GM21529 (cell line): ENCODE measurements around the gene FAM163A.
A peak's percentile ranks its signal among the peaks of the same experiment; 100 is the strongest.
"Not testable (repeated sequence)": the region's sequence is repeated elsewhere in the genome, so short reads cannot be mapped to it uniquely, and the experiment has no call there.

ENCODE experiments used
- ATAC-seq: cut with Tn5 transposase; IDR thresholded peaks from one replicate; pipeline ENCODE4 v1.9.1; 2021; ENCODE audit not compliant: unreplicated experiment

Gene FAM163A

DNA sequence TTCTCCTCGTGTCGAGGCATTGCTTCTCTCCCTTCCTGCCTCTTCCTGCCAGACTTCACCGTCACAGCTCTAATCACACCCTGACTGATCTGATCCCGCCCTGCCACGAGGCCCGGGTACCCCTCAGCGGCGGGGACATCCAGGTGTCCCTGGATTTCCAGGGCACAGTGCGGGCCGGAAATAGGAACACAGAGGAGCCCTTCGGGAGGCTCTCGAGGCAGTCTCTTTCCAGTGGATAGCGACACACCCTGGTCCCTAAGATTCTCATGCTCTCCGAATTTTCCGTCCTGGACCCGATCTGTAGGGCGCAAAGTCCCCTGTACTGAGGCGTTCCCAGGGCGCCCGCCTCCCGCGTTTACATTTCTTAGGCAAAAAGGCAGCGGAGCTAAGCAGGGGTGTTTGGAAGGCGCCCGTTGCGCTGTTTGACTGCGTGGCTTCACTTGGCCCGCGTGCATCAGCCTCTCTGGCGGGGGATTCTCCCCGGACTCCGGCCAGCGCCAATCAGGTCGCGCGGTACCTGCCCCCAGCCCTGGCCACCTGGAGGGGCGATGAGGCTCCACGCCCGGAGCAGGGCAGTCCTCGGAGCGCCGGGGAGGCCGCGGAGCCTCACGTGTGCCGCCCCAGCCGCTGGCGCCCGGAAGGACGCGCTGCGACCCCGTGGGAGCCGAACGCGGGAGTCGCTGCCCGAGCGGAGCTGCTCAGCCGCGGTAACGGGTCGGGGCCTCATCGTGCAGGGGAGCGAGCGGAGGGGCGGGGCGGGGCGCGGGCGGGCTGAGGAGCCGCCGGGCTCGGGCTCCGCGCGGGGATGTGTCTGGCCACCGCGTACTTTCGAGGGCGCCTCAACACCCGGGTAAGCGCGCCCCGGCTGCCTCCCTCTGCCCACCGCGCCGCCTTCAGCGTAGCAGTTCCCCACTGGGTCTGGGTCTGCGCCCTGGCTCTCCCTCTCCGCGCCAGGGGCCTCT, at the start of gene FAM163A:
Gene FAM163A (plus strand): TSS at position 575 of the 962 bp plus-strand sequence. CDS start 69,807 bp downstream, outside the sequence.
- ATAC-seq: no peak

DNA sequence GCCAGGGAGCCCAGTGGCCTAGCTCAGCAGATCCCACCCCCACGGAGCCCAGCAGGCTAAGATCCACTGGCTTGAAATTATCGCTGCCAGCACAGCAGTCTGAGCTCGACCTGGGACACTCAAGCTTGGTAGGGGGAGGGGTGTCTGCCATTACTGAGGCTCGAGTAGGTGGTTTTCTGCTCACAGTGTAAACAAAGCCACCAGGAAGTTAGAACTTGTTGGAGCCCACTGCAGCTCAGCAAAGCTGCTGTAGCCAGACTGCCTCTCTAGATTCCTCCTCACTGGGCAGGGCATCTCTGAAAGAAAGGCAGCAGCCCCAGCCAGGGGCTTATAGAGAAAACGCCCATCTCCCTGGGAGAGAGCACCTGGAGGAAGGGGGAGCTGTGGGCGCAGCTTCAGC, 48.6 kb upstream of the FAM163A start:
- not testable (repeated sequence) for ATAC-seq

DNA sequence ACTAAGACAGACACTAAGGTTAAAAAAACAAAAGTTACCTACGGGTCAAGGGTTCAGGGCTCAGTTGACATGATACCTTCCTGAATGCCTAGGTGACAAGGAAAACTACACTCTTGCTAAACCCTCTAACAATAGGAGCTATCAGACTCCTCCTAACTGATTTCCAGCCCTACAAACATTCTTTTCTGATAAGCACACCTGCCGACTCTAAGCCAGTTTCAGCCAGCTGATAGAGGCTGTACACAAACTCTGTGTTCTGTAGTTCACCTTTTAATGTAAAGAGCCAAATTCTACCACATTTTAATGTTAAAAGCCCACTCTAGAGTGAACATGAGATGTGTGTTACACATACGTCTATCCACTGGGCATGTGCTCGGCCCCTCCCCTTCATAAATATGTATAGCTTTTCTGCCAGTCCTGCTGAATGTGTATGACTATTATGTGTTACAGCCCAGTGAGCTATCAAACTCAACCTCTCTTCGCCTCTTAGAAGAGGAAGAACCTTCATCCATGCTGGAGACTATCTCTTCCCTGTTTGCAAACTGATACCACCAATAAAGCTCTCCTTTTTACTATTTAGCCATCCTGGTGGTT, 40.0 kb upstream of the FAM163A start:
- ATAC-seq: no peak

DNA sequence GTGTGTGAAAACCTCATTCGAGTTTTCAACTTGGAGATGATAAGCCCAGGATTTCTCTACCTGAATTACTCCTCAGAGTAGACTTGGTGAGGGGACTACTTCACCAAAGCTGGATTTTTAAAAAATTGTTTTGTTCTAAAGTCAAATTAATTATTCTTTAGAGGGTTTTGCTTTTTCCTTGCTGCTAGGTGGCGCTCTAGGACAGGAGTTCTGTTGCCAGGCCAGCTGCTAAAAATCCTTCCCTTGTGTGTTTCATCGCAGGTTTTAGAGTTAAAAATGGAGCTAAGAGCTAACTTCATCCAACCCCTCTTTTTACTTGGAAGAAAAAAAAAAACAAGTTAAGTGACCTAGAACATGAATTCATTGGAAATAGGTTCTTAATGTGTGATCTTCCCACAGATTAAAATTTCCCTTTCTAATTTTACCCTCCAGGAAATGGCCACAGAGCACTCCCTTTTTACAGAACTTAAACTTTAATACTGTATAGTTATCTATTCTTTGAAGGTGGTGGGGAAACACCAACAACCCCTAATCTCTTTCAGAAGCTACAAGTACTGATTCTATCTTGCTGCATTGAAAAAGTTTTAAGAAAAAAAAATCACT, 36.7 kb upstream of the FAM163A start:
- no peak for ATAC-seq

DNA sequence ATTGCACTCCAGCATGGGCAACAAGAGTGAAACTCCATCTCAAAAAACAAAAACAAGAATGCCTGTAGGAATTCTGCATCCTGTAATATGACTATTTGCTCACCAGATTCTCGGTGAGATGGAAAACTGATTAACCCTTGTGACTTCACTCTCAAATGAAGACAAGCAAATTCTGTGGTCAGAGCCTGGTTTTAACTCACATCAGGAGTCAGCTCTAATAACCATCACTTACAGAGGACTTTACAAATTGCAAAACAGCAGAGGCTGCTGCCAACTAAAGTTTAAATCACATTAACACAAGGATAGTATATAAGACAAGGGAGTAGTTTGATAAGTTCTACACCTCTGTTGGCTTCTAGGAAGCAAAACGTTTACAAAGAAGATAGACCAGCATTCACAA, 35.7 kb upstream of the FAM163A start:
- ATAC-seq: no peak

DNA sequence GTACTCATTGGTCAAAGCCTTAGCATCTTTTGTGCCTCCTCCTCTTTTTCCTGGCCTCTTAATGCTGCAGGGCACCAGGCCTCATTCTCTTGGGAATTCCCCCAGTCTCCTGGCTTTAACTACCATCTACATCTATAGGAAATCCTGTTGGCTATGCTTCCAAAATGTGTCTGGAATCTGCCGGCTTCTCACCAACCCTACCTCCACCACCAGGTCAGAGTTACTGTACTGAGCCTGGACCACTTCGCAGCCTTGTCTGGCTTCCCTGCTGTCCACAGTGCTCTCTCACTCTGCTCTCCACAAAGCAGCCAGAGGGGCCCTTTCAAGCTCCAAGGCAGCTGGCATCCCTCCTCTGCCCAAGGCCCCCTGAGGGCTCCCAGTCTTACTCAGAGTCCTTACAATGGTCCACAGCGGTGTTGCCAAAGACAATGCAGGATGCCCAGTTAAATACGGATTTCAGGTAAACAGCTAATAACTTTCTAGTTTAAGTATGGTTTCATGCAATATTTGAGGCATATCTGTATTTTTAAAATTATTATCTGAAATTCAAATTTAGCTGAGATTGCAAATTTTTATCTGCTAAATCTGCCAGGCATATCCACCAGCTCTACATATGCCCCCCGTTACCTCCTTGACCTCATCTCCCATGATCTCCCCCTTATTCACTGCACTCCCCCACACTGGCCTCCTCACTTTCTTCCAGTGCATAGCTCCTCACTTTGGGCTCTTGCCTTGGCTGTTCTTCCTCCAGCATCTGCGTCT, 34.5 kb upstream of the FAM163A start:
- ATAC-seq: no peak

DNA sequence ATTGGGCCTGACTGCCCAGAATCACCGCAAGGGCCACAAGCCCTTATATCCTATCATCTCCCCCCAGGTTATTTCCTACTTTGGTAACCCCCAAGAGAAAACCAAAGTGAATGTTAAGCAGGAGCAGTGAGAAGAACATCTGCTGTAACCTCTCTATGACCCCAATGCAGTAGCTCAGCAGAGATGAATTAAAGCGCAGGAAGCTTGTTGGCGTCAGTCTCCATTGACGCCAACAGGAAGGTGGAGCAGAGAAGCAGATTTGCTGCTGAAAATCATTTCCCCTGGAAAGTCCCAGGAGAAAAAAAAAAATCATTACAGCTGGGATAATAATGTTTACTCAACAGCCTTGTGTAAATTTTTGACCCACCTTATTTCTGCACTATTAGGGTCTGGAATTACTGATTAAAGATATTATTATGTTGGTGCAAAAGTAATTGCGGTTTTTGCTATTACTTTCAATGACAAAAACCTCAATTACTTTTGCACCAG, 33.2 kb upstream of the FAM163A start:
- peak; percentile 84 for ATAC-seq

DNA sequence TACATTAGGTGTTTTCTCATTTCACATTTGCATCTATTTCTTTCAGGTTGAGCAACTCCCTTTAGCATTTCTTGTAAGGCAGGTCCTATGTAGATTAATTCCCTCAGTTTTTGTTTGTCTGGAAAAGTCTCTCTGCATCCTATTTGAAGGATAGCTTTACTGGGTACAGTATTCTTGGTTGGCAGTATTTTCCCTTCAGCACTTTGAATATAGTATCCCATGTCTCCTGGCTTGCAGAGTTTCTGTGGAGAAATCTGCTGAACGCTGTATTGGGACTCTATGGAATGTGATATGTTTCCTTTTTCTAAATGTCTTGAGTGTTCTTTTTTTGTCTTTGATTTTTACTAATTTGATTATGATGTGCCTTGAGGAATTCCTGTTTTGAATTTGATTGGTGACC, 28.9 kb upstream of the FAM163A start:
- no peak for ATAC-seq

DNA sequence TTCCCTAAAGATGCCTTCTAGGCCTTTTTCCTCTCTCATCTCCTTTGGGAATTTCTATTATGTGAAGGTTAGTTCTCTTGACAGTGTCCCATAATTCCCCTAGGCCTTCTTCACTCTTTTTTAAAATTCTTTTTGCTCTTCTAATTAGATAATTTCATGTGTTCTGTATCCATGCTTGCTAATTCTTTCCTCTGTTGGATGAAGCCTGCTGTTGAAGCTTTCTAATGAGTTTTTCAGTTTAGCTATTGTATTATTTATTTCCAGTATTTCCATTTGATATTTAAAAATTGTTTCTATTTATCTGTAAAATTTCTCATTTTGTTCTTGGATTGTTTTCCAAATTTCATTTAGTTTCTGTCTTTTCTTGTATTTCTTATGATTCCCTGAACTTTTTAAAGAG, 28.5 kb upstream of the FAM163A start:
- no peak for ATAC-seq

DNA sequence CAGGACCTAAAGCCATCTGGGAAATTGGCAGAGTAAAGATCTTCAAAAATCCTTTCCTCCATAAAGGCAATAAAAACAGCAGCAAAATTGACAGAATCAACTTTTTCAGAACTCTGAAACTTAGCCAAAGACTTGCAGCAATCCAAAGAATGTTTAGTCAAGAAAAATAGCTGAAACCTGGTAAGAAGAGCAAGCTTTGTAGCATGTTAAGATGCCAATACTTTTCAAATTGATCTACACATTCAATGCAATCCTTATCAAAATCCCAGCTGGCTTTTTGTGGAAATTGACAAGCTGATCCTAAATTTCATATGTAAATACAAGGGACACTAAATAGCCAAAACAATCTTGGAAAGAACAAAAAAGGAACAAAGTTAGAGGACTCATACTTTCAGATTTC, 23.8 kb upstream of the FAM163A start:
- ATAC-seq: no peak

DNA sequence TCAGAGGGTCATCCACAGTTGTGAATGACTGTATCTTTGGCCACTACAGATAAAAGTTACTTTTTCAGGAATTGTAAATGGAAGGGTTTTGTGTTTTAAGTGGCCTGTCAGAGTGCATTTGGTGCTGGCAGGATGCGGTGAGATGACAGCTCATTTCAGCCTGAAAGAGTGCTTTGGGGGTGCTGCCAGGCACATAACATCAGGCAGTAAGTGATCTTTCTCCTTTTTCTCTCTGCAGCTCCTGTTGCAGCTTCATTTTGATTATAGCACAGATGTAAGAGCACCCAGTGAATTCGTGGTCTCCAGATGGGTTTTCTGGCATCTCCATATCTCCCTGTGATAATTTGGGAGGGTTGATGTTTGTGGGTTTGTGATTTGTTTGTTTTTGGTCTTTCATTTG, 14.8 kb upstream of the FAM163A start:
- no peak for ATAC-seq

DNA sequence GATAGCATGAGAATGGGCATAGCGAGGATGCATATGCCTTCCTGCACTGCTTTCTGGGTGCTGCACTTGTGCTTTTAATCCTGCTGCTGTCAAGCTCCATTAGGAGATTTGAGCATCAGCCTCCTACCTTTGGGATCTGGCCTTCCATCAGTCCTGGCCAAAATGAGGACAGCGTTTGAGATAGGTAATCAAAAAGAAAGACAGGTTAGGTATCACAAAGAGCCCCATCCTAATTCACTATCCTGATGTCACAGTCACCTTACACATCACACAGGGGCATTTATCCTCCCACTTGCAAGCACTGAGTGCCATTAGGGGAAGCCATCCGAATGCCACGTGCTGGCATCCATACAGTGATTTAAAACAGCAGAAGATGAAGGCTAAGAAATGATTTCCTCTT, 13.2 kb upstream of the FAM163A start:
- no peak for ATAC-seq

DNA sequence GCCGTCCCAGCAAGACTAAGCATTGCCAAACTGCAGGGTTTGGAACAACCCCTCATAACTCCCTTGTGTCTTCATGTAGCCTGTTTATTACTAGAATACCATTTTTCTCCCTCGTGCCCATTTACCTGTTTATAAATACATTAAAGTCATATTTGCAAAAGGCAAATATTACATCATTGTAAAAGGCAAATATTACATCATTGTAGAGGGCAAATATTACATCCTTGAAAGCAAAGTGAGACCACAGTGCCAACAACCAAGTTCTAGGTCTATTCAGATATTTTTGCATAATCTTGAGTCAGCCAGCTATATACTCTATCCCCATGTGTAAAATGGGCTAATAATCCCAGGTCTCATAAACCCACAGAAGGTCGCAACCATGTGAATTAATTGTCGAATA, 11.4 kb upstream of the FAM163A start:
- ATAC-seq: no peak

DNA sequence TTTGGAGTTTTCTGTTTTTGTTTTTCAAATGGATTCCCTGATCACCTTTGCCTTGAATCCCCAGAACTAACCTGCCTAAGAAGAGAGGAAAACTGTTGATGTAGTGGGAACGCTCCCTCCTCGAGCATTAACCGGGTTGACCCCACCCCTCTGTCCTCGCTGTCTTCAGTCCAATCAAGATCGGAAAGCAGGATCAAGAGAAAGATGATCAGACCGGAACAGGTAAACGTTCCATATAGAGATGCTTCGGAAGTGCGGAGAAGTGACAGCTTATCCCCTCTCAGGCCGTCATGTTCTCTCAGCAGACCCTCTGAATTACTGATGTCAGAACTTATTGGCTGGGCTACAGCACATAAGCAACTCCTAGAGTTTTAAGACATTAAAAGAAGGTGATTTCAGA, 800 bp upstream of the FAM163A start:
- ATAC-seq: no peak

DNA sequence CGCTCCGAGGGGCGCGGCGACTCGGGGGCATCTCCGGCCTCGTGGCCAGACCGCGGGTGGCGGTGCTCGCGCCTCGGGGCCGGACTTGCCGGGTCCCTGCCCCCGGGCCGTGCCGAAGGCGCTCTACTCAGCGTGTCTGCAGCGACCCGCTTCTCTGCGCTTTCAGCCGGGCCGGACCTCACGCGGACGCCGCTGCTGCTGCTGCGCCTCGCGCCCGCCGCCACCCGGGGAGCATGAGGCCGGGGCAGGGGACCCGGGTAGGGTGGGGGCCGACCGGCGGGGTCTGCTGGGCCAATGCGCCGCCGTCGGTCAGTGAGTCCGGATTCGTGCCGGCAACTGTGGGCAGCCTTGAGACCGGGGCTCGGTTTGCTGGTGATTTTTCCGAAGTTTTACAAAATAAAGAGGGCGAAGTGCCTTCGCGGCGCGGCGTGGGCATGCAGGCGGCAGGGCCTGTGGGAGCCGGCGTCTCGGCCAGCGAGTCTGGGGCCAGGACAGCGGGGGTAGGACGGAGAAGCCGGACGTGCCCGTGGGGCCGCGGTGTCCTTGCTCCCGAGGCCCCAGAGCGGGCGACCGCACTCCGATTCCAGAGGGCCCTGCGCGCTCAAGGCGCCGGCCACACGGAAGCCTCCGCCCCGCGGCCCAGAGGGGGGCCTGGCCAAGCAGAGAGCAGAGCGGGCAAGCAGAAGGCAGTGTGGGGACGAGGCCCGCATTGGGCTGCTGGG, 749 bp downstream of the FAM163A start:
- ATAC-seq: no peak

DNA sequence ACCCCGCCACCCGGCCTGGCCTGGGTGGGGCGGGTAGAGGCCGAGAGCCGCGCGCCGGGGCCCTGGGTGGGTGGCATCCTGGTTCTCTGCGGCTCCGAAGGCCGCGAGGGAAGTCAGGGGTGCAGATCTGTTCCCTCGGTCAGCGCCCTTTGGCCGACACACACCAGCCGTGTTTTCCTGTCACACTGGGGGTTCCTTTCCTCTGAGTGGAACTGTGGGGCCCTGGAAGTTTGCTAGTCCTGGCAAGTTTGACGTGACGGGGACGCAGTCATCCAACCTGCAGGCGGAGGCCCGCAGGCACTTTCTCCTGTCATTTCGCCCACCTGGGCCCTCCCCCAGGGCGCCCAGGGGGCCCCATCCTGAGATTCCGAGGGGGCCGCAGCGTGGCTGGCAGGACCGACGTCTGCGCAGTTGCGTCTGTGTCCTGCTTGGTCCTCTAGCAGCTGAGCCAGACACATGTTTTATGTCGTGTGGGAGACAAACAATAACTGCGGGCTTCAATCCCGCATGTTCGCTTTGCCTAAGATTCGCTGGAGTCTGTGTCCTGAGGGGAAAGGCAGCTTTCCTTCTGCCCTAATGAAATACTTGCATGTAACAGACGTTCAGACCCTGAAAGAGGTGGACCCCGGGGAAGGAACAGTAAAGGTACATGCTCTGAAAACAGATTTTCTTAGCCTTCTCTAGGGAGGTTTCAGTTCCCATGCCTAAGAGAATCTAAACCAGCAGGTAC, 1.5 kb downstream of the FAM163A start:
- no peak for ATAC-seq

DNA sequence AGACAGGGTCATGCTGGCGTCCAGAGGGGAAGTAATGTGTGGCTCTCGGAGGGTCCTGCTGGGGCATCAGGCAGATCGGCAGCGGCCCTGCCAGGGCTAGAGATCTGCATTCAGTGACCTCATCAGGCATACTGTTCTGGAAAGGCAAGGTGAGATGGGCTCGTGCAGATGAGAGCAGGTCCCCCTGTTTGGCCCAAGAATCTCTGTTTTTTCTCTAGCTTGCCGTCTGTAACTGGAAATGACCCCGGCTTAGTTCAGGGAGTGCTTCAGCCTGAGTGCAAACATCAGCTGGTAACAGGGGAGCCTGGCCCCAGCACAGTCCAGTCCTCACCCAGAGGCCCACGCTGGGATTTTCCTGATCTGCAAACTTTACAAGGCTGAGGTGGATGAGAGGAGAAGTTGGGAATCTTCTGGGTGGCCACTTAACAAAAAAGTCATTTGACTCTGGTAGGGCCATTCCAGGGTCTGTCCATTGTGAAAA, 2.1 kb downstream of the FAM163A start:
- ATAC-seq: no peak

DNA sequence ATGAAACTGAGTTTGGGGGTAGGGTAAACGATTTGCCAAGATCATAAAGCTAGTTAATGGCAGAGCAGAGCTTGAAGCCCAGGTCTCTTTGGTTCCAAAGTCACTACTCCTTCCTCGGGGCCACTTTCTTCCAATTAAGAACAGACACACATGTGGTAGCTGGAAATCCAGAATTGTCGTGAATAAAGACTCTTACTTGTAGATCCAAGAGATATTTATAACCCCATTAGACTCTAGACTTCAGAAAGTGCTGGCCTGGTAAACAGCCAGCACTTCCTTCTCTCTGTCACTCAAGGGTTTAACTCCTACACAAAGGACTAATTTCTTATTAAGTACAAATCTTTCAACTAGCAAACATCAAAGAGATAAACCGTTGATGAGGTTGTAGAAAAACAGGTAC, 2.7 kb downstream of the FAM163A start:
- ATAC-seq: no peak

DNA sequence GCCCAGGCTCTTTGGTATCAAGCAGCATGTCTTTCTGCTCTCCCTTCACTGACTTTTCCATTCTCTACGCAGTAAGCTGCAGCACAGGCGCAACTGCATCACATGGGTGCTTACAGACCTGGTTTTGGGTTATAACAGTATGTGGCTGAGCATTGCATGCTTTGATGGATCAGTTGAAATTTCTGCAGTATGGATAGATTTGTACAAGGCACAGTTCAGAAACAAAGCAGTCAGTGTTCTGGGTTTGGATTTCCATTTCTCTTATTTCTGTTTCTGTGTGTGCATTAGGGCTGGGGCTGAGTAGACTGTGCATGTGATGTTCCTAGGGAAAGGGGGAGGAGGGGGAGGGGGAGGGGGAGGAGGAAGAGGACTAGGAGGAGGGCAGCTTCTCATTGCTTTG, 4.5 kb downstream of the FAM163A start:
- no peak for ATAC-seq

DNA sequence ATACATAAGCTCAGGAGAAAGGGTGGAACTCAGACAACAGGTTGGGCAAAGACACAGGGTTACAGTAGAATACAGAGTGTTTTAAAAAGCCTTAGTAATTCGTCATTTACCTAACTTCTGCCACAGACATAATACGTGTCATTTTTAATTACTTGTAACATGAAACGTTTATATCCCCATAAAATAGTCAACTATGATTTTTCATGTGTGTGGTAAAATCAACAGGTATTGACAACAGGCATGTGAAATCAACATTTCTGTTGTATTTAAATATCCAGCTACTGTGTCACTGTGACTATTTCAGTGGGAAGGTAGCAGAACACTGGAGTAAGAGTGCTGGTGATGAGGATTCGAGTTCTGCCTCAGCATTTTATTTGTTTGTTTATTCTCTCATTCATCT, 5.7 kb downstream of the FAM163A start:
- ATAC-seq: no peak
